Subcutaneous abdominal adipose tissue (tissue), 5 donors: ENCODE measurements around the gene MACROD2.

Experiments
- H3K27ac ChIP-seq: one replicate; pipeline ENCODE4 v1.7.0; 2013; ENCODE audit warnings: low read depth, mild to moderate bottlenecking, inconsistent platforms, low read length, moderate library complexity
- H3K27me3 ChIP-seq, 5 donors: one replicate each; pipeline ENCODE4 v1.7.0; 2013; ENCODE audit warnings: low read length in 5 of 5, inconsistent platforms in 1 of 5; ENCODE audit not compliant: control insufficient read depth in 5 of 5, insufficient read depth in 4 of 5
- H3K36me3 ChIP-seq, 5 donors: one replicate each; pipeline ENCODE4 v1.7.0; 2013; ENCODE audit warnings: low read length in 5 of 5; ENCODE audit not compliant: control insufficient read depth in 5 of 5, insufficient read depth in 5 of 5
- H3K4me1 ChIP-seq, 5 donors: one replicate each; pipeline ENCODE4 v1.7.0; 2013; ENCODE audit warnings: low read length in 5 of 5, mild to moderate bottlenecking in 3 of 5, moderate library complexity in 1 of 5; ENCODE audit not compliant: control insufficient read depth in 5 of 5, insufficient read depth in 5 of 5
- H3K4me3 ChIP-seq, 5 donors: one replicate each; pipeline ENCODE4 v1.7.0; 2013; ENCODE audit warnings: low read length in 5 of 5, low read depth in 1 of 5
- H3K9ac ChIP-seq, 5 donors: one replicate each; pipeline ENCODE4 v1.7.0; 2013; ENCODE audit warnings: low read length in 5 of 5, mild to moderate bottlenecking in 4 of 5, moderate library complexity in 3 of 5
- H3K9me3 ChIP-seq, 5 donors: one replicate each; pipeline ENCODE4 v1.7.0; 2013; ENCODE audit warnings: low read length in 5 of 5; ENCODE audit not compliant: control insufficient read depth in 5 of 5
- donor health status: healthy.
- donor health status: healthy.
- donor health status: healthy.
- donor health status: healthy.
- donor health status: healthy.

MACROD2 gene

DNA sequence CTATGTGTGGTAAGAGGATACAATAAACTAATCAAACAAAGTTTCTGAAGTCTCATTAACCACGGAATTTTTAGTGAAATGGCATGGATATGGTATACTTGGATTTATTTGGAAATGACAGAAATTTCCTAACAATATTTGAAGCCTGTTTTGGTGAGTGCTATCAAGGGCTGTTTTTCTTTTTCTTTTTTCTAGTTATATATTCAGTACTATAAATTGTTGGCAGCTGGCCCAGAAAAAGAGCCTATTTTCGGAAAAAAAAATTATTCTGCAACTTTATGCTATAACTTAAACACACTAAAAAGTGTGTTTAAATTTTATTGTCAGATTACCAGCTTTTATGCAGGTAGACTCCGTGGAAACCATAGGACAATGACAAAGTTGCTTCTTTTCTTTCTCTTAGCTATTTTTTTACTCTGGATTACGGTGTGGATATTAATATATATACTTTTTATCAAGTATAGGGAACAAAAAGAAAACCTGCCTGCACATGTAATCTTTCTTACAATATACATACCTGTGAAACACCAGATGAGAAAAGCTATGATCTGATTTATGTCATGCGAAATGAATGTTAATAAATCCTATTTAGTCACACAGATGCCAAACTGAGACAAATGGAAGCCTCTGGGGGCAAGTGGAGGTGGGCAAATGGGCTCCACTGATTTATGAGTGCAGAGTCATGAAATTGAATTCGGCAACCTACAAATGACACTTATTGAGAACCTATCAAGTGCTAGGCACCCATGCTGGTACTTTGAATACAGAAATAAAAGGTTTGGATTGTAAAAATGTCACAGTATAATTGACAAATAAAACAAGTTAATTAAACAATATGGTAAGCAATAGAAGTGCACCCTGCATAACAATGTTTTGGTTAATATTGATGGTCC is 1261.6 kb downstream of the MACROD2 start:
- no peak overlapping the region for H3K9ac ChIP-seq
- H3K4me1 ChIP-seq: no peaks in the 10 kb centered on the region
- H3K27ac ChIP-seq: no peak overlapping the region
- H3K4me3 ChIP-seq: no peak overlapping the region
- no peaks in the 10 kb centered on the region for H3K27me3 ChIP-seq
- no peaks in the 10 kb centered on the region for H3K36me3 ChIP-seq
- H3K9me3 ChIP-seq: no peaks in the 10 kb centered on the region

DNA sequence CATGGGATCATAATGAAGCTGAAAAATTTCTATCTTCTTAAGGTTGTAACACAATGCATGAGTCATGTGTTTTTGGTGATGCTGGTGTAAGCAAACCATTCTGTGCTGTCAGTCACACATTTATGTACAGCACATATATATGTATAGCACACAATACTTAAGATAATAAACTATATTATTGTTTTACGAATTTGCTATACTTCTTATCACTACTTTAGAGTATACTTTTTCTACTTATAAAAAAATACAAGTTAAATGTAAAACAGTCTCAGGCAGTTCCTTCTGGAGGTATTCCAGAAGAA is 1262.2 kb downstream of the MACROD2 start:
- Histone ChIP-seq H3K9ac (no peak overlapping the region), H3K36me3 (no peaks in the 10 kb centered on the region), H3K27me3 (no peaks in the 10 kb centered on the region), H3K4me1 (no peaks in the 10 kb centered on the region), H3K27ac (no peak overlapping the region), H3K9me3 (no peaks in the 10 kb centered on the region), H3K4me3 (no peak overlapping the region)

DNA sequence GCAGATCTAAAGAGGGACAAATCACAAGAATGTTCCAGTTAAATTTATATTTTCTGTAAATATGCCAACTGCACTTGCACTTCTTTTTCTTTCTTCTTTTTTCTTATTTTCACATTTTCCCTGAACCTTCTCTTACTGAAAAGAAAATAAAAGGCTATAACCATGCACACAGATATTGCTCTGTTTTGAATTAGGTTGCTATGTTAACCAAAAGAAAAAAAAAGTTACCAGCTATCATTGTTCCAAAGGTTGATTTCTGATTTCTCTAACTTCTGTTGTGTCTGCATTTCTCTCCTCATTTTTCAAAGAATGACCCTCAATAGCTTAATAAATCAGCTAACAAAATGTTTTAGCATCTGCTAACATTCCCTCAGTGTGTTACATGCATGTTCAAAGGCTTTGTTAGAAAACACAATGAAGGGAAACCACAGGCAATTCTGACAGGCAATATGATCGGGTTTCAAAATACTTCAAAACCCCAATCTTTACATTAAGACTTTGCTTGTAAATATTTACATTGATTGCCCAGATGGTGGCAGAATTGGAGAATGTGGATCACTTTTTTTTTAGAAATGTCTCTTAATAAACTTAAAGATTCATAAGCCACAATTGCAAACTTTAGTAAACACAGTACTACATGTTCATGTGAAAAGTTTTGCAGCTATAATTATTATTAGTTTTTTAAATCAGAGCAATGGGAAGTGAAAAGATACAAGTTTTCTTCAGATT is 1270.4 kb downstream of the MACROD2 start:
- no peak overlapping the region for H3K27ac ChIP-seq
- H3K9me3 ChIP-seq: no peaks in the 10 kb centered on the region
- no peaks in the 10 kb centered on the region for H3K4me1 ChIP-seq
- no peaks in the 10 kb centered on the region for H3K36me3 ChIP-seq
- H3K27me3 ChIP-seq: no peaks in the 10 kb centered on the region
- no peak overlapping the region for H3K9ac ChIP-seq
- no peak overlapping the region for H3K4me3 ChIP-seq

DNA sequence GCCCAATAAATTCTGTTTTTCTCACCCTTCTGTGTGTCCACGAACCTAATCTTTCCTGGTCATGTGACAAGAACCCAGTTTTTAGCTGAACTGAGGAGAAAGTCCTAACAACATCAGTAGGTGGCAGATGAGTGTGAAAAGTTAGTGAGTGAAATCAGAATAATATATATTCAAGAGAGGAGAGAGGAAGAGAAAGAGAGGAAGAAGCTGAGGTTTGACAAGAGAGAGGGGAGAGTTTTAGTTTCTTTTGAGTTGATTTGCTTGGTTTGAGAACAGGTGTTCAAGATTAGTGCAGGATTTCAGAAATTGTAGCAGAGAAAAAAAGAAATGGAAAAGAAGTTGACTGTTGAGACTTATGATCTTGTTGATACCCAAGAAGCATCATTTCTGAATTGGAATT is 1272.6 kb downstream of the MACROD2 start:
- Histone ChIP-seq H3K9me3 (no peaks in the 10 kb centered on the region), H3K36me3 (no peaks in the 10 kb centered on the region), H3K9ac (no peak overlapping the region), H3K4me3 (no peak overlapping the region), H3K4me1 (no peaks in the 10 kb centered on the region), H3K27me3 (no peaks in the 10 kb centered on the region), H3K27ac (no peak overlapping the region)

DNA sequence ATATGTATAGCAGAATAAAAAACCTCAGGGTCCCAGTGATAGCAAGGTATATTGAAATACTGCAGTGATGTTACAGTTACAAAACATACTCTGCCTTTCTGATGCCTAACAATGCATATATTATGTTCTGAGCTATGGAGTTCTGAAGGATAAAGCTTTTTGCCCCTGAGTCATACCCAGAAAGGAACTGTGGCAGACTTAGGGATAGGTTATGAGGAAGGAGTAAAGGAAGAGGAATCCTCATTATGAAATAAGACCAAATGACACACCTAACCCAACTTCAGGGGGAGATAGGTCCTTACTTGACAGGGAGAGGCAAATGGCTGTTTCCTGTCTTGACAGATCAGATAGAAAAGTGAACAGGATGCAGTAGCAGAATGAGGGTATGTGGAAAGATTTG is 1282.7 kb downstream of the MACROD2 start:
- H3K9me3 ChIP-seq: peaks cover 0 to 7% (median 3%) of the 10 kb centered on the region in 5 donors
- H3K36me3 ChIP-seq: no peaks in the 10 kb centered on the region
- H3K27ac ChIP-seq: no peak overlapping the region
- no peak overlapping the region for H3K4me3 ChIP-seq
- no peaks in the 10 kb centered on the region for H3K4me1 ChIP-seq
- no peaks in the 10 kb centered on the region for H3K27me3 ChIP-seq
- H3K9ac ChIP-seq: no peak overlapping the region

DNA sequence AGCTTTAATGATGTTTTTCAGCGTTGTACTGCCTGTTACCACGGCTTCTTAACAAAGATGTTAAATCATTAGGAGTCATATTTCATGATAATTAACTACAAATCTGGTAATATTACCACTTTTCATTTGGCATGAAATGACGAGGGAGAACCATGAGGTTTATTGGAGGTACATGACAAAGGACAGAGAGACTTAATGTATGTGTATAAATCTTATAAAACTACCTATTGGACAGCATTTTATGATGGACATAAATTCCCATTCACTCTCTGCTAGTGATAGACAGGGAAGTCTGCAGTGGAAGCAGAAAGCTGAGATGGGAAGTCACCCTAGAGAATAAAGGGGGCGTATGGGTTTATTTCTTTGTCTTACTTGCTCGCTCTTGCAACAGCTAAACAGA is 1292.0 kb downstream of the MACROD2 start:
- Histone ChIP-seq H3K27me3 (no peaks in the 10 kb centered on the region), H3K36me3 (no peaks in the 10 kb centered on the region), H3K9ac (no peak overlapping the region), H3K4me3 (no peak overlapping the region), H3K27ac (no peak overlapping the region), H3K4me1 (no peaks in the 10 kb centered on the region), H3K9me3 (no peaks in the 10 kb centered on the region)

DNA sequence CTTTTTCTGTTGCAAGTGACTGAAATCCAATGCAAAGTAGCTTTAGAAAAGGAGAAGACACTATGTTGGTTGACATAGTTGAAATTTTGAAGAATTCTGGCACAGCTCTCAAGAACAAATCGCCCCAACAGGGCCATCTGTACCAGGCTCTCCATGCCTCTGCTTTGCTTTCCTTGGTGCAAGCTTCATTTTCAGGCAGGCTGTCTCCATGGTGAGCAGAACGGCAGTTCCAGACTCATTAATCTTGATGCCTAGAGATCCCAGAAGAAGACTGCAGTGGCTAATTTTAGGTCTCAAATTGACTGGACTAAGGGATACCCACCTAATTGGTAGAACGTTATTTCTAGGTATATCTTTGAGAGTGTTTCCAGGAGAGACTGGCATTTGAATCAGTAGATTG is 1292.8 kb downstream of the MACROD2 start:
- Histone ChIP-seq H3K27me3 (no peaks in the 10 kb centered on the region), H3K4me3 (no peak overlapping the region), H3K27ac (no peak overlapping the region), H3K36me3 (no peaks in the 10 kb centered on the region), H3K9me3 (no peaks in the 10 kb centered on the region), H3K9ac (no peak overlapping the region), H3K4me1 (no peaks in the 10 kb centered on the region)

DNA sequence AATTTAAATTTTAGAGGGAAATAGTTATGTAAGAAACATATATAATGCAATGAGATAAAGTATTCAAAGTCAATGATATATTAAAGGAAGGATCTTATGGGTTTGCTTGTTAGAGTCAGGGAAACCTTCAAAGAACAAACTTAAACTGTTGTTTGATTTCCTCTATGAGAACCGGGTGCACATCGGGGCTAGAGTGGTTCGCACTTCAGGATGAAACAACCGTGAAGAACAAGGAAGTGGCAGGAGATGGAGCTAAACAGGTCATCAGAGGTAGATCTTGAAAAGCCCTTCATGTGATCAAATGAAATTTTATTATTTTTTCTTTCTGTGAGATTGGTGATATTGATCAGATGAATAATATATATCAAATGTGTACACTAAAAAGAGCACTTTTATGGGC is 1294.0 kb downstream of the MACROD2 start:
- Histone ChIP-seq H3K9me3 (no peaks in the 10 kb centered on the region), H3K27ac (no peak overlapping the region), H3K4me1 (no peaks in the 10 kb centered on the region), H3K4me3 (no peak overlapping the region), H3K27me3 (no peaks in the 10 kb centered on the region), H3K36me3 (no peaks in the 10 kb centered on the region), H3K9ac (no peak overlapping the region)

DNA sequence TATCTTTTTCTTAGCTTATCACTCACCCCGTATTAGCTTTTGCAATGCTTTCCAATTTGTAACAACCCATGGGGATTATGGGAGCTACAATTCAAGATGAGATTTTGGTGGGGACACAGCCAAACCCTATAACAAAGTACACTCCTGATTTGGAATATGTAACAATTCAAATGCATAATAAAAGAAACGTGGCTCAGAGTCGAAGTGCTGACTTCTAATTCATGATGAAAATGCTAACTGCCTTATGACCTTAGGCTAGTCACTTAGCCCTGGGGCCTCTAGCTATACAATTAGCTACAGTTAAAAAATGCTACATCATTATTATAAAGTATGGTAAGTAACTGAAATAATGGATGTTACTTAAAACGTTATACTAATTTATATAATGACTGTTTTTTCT is 1297.1 kb downstream of the MACROD2 start:
- H3K4me3 ChIP-seq: no peak overlapping the region

DNA sequence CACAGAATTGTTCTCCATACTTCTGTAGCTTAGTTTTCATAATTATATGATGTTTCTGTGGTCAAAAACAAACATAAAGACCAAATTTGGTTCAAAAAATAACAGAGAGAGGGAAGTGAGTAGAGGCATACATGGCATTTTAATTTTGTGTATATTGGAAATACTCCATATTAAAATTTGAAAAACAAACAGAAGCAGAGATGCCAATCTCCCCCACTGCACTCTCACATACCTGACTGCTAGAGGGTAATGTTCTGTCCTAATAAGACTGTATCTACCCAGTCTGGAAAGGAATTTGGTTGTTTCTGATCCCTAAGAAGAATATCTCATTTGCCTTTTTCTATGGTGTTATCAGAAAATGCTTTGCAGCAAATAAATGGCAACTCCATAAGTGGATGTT is 1301.1 kb downstream of the MACROD2 start:
- H3K36me3 ChIP-seq: no peaks in the 10 kb centered on the region
- no peak overlapping the region for H3K27ac ChIP-seq
- no peaks in the 10 kb centered on the region for H3K9me3 ChIP-seq
- no peak overlapping the region for H3K4me3 ChIP-seq
- H3K4me1 ChIP-seq: no peaks in the 10 kb centered on the region
- no peaks in the 10 kb centered on the region for H3K27me3 ChIP-seq
- no peak overlapping the region for H3K9ac ChIP-seq

More for the DNA sequence above, 1297.1 kb downstream of the MACROD2 start:
- Histone ChIP-seq H3K27me3 (no peaks in the 10 kb centered on the region), H3K4me1 (no peaks in the 10 kb centered on the region), H3K36me3 (no peaks in the 10 kb centered on the region), H3K27ac (no peak overlapping the region), H3K9ac (no peak overlapping the region), H3K9me3 (no peaks in the 10 kb centered on the region)
